HG02840 (cell line): ENCODE data around the gene ARHGEF28.

Source experiments
- ATAC-seq: cut with Tn5 transposase; IDR thresholded peaks from one replicate; pipeline ENCODE4 v1.9.1; 2021; ENCODE audit warnings: mild to moderate bottlenecking, moderate library complexity, moderate number of reproducible peaks; ENCODE audit not compliant: unreplicated experiment, low FRiP score

The ARHGEF28 gene

DNA sequence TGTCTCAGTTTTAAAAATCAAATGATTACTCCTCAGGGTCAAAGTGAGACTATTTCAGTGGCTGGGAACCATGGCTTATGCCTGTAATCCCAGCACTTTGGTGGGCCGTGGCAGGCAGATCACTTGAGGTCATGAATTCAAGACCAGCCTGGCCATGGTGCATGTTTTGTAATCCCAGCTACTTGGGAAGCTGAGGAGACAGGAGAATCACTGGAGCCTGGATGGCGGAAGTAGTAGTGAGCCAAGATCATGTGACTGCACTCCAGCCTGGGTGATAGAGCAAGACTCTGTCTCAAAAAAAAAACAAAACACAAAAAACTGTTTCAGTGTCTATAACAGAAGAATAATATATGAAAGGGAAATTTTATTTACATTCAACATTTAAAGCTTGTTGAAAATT lies 182.9 kb downstream of the ARHGEF28 start:
- no peak for ATAC-seq

DNA sequence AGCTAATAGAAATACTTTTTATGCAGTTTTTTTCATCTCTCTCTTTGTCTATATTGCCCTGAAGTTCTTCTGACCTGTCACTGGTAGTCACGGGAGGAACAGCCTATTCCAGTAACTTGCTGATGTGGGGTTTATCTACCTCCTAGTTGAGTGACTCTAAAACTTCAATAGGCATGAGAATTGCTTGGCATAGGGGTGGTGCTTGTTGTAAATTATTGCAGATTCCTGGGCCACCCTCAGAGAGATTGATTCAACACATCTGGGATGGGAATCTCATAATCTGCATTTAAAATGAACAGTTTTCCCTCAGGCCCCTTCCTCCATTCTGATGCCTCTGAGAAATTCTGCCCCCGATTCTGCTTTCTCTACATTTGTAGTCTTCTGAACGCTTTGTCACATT lies 184.4 kb downstream of the ARHGEF28 start:
- ATAC-seq = no peak

DNA sequence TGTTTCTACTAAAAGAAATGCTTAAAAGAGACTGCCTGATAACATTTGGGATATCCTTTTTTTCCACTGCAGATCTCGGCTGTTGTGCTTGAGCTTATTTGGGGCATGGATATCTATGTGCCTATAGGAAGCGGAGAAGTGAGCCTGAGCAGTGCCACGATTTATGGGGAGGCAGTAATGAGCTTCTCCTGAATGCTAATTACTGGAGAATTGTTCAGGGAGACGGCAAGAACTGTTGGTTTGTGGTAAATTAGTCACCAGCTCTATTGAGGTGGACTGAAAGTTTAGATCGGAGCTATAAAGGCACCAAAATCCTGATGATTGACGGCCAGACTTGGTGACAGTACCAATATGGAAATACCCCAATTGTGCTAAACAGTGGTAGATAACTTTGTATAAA lies 186.5 kb downstream of the ARHGEF28 start:
- ATAC-seq = no peak

DNA sequence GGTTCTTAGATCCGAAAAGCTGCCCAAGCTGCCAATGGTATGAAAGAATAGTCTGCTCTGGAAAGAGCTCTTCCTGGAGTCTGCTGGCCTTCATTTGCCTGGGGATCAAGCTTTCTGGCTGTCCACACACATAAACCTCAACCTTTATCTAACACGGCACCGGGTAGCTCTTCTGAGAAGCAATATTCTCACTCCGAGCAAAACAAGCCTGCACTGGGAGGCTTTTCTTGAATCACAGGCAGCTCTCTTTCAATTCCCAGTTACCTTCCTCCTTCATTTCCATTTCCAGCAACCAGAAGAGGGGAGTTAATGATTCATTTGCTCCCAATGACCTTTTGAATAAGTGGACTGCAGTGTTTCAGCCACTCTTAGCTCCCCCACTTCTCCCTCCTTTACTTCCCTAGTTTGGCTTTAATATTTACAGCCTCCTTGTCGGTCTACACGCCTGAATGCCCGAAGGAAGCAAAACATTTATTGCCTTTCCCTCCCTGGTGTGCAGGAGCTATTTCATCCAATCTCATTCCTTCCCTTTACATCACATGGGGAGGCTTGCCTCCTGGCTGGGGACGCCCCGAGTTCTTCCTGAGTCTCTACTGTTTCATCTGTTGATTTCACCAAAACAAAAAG lies 187.1 kb downstream of the ARHGEF28 start:
- no peak for ATAC-seq

DNA sequence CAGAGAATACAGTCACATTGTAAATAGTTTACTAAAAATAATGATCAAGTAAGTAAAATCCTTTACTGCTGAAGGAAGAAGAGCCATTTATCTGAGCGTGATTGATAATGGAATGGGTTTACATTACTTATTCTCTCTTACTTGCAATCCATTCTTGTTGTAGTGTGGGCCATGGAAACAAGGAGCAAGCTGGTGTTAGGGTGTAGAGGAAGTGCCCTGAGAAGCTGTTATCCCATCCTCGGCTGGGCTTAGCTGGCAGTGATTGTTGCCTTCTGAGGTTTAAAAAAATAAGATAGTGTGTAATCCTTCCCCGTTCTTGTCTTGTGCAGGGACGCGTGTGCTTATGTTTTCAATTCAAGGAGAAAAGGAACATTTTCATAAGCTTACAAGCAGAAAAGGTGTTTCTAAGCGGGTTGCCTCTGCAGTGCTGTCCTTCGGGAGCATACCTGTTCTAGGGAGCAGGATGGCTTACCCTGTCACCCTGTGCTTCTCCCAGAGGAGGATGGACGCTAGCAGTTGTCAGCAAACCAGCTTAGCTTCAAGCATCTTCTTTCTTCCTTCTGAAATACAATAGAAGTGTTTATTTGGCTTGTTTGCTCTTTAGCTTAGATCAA lies 188.3 kb downstream of the ARHGEF28 start:
- no peak for ATAC-seq

DNA sequence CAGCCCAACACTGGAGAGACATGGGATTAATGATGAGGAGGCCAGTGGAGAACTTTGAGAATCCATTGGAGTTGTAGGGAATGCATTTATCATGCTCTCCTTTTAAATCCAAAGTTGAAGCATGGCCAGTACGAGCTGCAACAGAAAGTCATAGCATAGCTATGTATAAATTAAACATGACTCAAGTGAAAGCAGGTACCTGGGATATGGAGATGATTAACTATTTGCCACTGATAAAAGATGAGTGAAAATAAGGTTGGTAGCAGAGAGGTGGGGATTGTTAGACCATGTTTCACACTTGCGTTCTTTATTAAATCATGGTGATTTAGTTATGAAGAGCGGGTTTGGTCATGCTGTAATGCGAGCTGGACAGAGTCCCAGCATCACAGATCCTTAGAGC lies 189.6 kb downstream of the ARHGEF28 start:
- ATAC-seq = no peak

DNA sequence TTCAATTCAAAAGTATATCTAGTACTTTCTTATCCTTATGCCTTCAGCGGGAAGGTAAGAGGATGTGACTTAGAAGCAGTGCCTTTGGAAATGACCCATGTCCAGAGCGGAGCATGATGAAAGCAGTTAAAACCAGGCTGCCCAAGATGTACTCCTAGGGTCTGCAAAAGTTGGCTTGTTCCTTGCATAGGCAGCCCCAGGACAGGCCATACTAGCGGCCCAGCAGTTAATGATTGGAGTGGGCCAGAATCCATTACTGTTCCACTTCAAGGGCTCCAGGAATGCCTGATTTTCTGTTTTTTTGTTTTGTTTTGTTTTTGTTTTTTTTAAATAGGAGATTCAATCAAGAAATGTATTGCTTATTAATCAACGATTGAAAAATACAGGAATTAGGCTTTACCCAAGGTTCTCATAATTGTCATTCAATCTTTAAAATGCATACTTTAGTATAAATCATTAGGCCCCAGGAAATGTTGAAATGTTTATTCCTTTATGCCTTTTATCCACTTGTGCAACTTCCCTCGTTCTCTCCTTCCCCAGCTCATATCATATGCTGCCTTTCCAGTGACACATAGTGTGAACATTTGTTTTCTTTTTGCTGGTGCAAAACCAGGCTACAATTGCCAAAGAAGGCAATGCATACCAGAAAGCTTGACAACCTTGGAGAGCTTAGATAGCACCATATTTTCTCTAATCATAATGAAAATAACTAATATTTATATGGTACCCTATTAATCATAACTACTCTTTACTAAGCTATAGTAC lies 190.8 kb downstream of the ARHGEF28 start:
- ATAC-seq = no peak

DNA sequence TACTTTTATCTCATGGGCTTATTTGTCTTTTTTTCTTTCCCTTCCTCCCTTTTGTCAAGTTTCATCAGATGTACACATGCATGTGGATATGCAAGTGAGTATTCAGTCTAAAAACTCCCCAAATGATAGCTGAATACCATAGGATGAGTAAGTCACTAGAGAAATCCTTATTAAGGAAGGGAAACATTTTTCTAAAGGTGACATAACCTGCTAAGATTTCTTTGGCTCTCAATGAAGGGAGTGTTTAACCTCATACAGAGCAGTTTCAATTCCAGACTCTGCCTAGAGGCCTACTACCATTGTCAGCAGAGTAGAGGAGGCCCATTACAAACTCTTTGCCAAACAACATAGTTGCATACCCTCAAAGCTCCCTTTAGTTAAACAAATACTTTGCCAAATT lies 192.4 kb downstream of the ARHGEF28 start:
- no peak for ATAC-seq

DNA sequence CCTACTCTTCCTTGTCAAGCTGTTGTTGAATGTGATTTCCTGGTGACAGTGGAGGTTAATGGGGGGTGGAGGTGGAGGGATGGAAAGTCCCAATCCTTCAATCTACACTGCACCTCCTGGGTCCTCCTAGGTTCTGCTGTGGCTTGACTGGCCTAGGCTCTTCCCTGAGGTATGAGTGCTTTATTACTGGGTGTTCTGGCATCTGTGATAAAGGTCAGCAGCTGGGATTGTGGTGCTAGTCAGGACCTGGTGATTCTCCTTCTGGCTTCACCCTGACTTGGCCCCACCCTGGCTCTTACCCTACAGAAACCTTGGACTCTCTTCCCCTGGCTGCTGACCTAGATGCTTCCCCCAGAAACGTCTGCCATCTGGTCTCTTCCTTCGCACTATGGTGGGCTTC lies 194.3 kb downstream of the ARHGEF28 start:
- ATAC-seq = no peak

DNA sequence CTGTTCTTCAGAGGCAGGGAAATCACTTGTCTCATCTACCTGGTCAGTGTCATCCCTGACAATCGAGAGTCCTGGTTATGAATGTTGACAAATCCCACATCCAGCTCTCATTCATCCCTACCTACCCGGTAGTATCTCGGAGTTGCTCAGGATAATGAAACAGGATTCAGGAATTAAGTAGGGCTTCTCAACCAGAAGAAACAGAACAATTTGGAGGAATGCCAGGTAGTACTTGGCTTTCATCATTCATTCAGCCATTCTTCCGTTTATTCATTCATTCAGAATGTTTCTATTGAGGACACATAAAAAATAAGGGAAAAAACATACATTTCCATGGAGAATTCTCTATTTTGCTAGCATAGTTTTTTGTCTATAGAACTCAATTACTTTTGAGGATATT lies 195.0 kb downstream of the ARHGEF28 start:
- ATAC-seq = no peak

DNA sequence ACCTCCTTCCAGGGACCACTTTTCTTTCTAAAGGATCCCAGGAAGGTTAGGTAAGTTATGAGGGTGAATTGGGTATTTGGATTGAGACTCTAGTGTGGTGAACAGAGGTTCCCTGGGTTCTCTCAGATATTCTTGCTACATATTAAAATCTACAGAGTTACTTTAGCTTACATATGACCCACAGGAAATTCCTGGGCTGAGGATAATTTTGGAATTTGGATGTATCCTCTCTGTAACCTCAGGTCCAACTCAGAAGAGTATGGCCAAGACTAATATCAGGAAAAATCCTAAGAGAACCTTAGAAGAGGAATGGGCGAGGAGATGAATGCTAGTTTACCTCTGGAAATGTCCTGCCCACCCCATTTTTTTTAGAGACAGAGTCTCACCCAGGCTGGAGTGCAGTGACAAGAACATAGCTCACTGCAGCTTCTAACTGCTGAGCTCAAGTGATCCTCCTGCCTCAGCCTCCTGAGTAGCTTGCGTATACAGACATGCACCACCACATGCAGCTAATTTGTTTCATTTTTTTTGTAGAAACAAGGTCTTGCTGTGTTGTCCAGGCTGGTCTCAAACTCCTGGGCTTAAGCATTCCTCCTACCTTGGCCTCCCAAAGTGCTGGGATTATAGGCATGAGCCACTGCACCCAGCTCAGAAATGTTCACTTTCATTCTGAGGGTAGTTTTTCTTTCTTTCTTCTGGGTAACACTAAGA lies 196.4 kb downstream of the ARHGEF28 start:
- ATAC-seq = no peak

DNA sequence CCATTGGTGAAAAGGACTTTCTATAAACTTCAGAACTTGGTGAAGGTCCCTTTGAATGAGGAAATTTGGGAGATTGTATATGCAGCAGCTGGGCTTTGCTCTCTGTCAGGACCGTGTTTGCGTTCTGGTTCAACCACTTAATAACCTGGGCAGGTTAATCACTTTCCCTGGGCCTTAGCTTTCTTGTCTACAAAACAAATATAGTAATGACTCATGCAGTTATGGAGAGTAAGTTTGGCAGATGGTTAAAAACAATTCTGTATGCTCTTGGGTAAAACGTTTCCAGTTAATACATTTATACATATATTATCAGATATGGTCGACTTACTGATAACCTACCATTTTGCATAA lies 197.0 kb downstream of the ARHGEF28 start:
- no peak for ATAC-seq

DNA sequence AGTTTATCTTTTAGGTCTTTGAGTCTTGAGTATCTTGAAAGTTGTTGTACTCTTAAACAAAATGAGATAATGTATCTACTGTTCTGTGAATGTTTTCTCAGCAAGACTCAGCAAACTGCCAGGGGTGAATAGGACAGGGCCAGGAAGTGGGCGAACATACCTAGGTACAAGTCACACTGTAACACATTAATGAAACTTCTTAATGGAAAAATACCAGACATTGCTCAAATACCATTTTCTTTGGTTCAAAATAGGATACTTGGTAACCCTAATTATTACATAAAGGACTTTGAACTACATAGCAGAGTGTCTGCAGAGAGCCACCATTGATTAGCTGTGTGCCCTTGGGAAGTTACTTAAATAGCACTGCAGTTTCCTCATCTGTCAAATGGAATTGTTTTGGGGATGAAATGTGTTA lies 197.5 kb downstream of the ARHGEF28 start:
- no peak for ATAC-seq

DNA sequence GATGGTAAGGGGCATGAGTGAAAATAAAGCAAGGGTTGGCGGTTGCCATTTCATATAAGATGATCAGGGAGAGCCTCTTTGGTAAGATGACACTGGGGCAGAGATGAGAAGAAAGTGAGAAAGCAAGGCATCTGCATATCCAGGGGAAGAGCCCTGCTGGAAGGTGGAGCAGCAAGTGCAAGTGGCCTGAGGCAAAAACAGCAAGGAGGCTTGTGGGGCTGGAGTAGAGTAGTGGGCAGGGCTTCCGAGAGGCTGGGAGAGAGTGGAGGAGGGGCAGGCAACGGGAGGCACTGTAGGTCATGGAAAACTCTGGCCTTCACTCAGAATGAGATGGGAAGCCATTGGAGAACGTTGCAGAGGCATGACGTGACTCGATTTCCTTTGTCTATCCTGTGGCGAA lies 199.2 kb downstream of the ARHGEF28 start:
- no peak for ATAC-seq

DNA sequence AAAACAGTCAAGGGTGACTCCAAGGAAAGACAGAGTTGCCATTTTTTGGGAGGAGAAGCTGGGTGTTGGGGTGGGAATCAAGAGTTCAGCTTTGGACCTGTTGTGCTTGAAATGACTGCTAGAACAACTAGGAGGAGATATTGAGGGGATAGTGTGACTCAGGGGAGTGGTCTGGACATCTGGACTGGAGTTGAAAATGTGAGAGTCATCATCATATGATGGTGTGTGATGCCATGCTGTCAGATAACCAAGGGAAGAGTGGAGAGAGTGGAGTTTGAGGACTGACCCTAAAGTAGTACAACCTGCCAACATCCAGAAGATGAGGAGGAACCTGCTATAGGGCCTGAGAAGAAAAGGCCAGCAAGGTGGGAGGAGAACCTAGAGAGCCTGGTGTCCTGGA lies 199.7 kb downstream of the ARHGEF28 start:
- no peak for ATAC-seq

DNA sequence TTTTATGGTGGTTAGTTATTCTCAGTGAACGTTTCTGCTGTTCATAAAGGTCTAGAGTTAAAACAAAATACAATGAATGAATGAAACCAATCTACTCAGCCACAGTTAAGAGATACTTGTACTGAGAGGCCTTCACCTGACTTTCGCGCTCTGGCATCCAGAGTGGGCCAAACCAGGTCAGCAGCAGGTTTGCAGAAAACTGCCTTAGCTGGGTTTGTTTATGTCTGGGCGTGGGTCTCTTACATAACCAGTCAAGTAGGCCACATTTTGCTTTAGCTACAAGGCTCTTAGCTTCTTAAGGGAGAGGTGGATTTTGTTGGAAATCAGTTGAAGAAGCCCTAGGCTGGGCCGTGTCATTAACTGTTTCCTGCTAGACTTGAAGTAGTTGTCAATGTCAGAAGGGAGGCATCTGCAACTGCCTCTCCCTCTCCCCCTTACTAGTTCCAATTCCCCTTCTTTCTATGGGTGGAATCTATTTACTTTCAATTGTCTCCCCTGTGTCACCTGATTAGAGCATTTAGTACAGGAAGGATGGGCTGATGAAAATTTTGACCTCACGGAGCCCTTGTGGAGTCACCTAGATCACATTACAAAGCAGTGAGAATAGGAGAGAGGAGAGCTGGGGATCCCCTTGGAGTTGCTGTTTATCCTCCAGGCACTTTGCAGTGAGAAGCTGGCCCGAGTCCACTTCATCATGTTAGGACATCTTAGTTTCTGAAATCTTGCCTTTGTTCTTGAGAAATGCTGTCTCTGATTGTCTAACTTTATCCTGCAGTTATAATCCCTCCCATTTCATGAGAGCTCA lies 200.5 kb downstream of the ARHGEF28 start:
- no peak for ATAC-seq

DNA sequence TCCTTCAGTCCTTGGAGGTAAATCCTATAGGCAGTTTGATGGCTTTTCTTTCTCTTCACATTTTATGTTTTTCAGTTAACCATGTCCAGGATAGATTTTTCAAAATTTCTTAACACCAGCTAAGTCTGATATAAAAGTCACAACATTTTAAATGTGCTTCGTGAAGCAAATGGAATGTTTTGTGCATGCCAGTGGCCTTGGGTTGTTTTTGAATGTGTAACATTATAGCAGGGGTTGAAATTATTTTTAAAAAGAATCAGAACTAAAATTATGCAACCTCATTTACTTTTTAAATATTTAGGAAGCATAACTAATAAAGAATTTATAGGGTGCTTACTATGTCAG lies 201.1 kb downstream of the ARHGEF28 start:
- ATAC-seq = no peak

DNA sequence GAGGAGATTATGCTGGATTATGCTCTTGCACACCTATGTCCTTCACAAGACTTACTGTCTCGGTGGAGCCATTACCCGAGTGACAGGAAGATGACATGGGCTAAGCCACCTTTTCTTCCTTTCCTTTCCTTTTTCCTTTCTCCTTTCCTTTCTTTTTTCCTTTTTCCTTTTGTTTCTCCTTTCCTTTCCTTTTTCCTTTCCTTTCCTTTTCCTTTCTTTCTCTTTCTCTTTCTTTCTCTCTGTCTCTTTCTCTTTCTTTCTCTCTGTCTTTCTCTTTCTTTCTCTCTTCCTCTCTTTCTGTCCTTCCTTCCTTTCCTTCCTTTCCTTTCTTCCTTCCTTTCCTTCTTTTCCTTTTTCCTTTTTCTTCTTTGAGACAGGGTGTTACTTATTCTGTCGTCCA lies 202.5 kb downstream of the ARHGEF28 start:
- no peak for ATAC-seq

DNA sequence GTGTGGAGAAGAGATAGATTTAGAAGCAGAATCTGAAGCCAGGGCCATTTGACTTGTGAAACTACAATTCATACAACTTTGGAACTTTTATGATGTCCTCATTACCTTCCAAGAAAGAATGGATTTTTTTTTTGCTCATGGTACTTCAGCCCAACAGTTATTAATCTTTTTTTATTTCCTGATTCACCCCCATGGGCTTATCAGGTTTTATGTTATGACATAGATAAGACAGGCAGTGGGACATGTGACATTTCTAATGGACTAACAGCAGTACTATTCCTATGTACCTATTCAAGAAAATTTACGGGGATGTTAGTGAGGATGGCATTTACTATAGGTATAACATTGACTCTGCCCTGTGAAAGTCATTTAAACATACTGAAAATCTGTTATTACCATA lies 204.7 kb downstream of the ARHGEF28 start:
- ATAC-seq = no peak

DNA sequence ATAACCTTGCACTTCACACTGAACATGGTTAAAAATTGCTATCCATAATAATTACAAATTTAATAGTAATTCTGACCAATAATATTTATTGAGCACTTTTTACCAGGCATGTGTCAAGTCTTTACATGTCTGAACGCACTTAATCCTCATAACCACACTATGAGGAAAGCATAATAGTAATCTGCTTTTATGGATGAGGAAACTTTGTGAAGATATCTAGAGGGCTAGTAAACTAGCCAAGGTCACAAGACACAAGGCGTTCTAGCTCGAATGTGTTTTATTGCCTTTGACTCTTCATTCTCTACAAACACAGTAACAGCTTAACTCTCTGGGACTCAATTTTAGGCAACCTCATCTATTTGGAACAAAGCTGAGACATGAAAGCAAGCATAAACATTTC lies 205.1 kb downstream of the ARHGEF28 start:
- no peak for ATAC-seq

DNA sequence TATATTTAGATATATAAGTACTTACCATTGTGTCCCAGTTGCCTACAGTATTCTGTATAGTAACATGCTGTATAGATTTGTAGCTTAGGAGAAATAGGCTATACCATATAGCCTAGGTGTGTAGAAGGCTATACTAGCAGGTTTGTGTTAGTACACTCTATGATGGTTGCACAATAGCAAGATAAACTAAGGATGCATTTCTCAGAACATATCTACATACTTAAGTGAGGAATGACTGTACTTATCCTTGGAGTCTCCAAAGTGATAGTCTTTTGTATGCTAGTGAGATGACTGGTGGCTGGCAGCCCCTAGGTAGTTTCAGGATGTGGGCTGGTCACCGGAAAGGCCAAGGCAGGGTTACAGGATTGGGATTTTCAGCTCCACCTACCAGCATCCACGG lies 208.7 kb downstream of the ARHGEF28 start:
- ATAC-seq = no peak
